B cell (primary cell): ENCODE measurements around the gene ZNRF4. TPM values are rescaled to one million over a fixed set of nuclear protein-coding genes. Genes with fewer than 3 reads are reported as not detected.

Experiments used
- ATAC-seq: fragments of 200-7000 bp; cut with Tn5 transposase; one replicate; pipeline ENCODE4 v1.10.0; 2021; ENCODE audit warnings: low read depth, mild to moderate bottlenecking, moderate number of reproducible peaks, moderate library complexity
- CTCF ChIA-PET: fragments of 350-600 bp; sonication (Branson Sonifier 250); formaldehyde crosslinking; loops from one replicate; lab custom pipeline; 2021; ENCODE audit warnings: antibody characterized with exemption, inconsistent platforms; lab: Charles Lee
- POLR2A ChIA-PET: fragments of 350-600 bp; sonication (Branson Sonifier 250); formaldehyde crosslinking; loops from one replicate; lab custom pipeline; 2021; ENCODE audit warnings: antibody characterized with exemption; lab: Charles Lee
- DNase-seq: peaks from one replicate; pipeline ENCODE4 v3.0.0; 2013
- H2AFZ ChIP-seq: 2 replicates; pipeline ENCODE4 v1.6.1; 2012; ENCODE audit warnings: mild to moderate bottlenecking, low read depth, low read length; ENCODE audit not compliant: insufficient read depth, poor library complexity, severe bottlenecking
- H3K27ac ChIP-seq, 2 donors: 1 replicate in 1 of 2; 2 replicates in 1 of 2; pipeline ENCODE4 v1.5.1; 2012 to 2013; ENCODE audit warnings: low read length in 2 of 2, mild to moderate bottlenecking in 2 of 2, moderate library complexity in 1 of 2
- H3K27me3 ChIP-seq, 4 experiments: fragments of 200-600 bp in 1 of 4; sonication (generic) in 1 of 4; replicated peaks in 1 of 4; 1 replicate in 2 of 4; 2 replicates in 2 of 4; pipeline versions ENCODE4 v1.6.1 to v1.7.0; 2013 to 2016; ENCODE audit warnings: low read length in 3 of 4, mild to moderate bottlenecking in 2 of 4, mixed read lengths in 1 of 4, moderate library complexity in 1 of 4; ENCODE audit not compliant: insufficient read depth in 4 of 4, control insufficient read depth in 3 of 4; ENCODE audit errors: control extremely low read depth in 1 of 4
- H3K36me3 ChIP-seq, 2 experiments: replicated peaks in 1 of 2; 1 replicate in 1 of 2; 2 replicates in 1 of 2; pipeline versions ENCODE4 v1.6.1 to v1.7.1; 2013; ENCODE audit warnings: low read length in 1 of 2; ENCODE audit not compliant: insufficient read depth in 2 of 2, control insufficient read depth in 1 of 2; ENCODE audit errors: control extremely low read depth in 1 of 2, extremely low read depth in 1 of 2
- H3K4me1 ChIP-seq, 2 donors: fragments of 200-600 bp in 1 of 2; sonication (generic) in 1 of 2; 1 replicate in 1 of 2; 2 replicates in 1 of 2; pipeline versions ENCODE4 v1.5.1 to v1.6.1; 2013 to 2017; ENCODE audit warnings: low read length in 2 of 2; ENCODE audit not compliant: control insufficient read depth in 2 of 2, insufficient read depth in 2 of 2
- H3K4me2 ChIP-seq: replicated peaks from 2 replicates; pipeline ENCODE3; 2012; ENCODE audit warnings: mild to moderate bottlenecking, low read depth, low read length; ENCODE audit not compliant: poor library complexity, severe bottlenecking
- H3K4me3 ChIP-seq, 5 experiments: fragments of 200-600 bp in 1 of 5; sonication (generic) in 1 of 5; 1 replicate in 3 of 5; 2 replicates in 2 of 5; pipeline versions ENCODE4 v1.5.1 to v1.7.0; 2011 to 2016; ENCODE audit warnings: low read length in 4 of 5, mild to moderate bottlenecking in 4 of 5, low read depth in 2 of 5, control low read depth in 1 of 5, moderate library complexity in 1 of 5; ENCODE audit not compliant: insufficient read depth in 1 of 5; ENCODE audit errors: control extremely low read depth in 1 of 5, extremely low read depth in 1 of 5
- H3K79me2 ChIP-seq: fragments of 200-600 bp; sonication (generic); one replicate; pipeline ENCODE4 v1.6.0; 2016; ENCODE audit warnings: low read length; ENCODE audit not compliant: control insufficient read depth, insufficient read depth
- H3K9ac ChIP-seq: fragments of 200-600 bp; sonication (generic); 2 replicates; pipeline ENCODE4 v1.6.1; 2017; ENCODE audit warnings: mild to moderate bottlenecking, low read length, moderate library complexity
- H3K9me3 ChIP-seq, 3 donors: one replicate each; pipeline versions ENCODE4 v1.6.1 to v1.7.1; 2013; ENCODE audit warnings: low read length in 2 of 3; ENCODE audit not compliant: control insufficient read depth in 2 of 3, insufficient read depth in 1 of 3; ENCODE audit errors: control extremely low read depth in 1 of 3
- H4K20me1 ChIP-seq: 2 replicates; pipeline ENCODE4 v1.6.0; 2012; ENCODE audit warnings: mild to moderate bottlenecking, low read length; ENCODE audit not compliant: insufficient read depth, control insufficient read depth, poor library complexity, severe bottlenecking
- H3K27ac Mint-ChIP-seq: one replicate; pipeline ENCODE4 v1.8.0; 2021; ENCODE audit warnings: mixed read lengths
- H3K27me3 Mint-ChIP-seq: one replicate; pipeline ENCODE4 v1.8.0; 2021; ENCODE audit warnings: mixed read lengths
- H3K4me1 Mint-ChIP-seq: one replicate; pipeline ENCODE4 v1.8.0; 2021; ENCODE audit warnings: mixed read lengths
- H3K4me3 Mint-ChIP-seq: one replicate; pipeline ENCODE4 v1.8.0; 2021; ENCODE audit warnings: mixed read lengths
- H3K9me3 Mint-ChIP-seq: one replicate; pipeline ENCODE4 v1.8.0; 2022; ENCODE audit warnings: mixed read lengths; ENCODE audit not compliant: insufficient read depth
- EZH2 ChIP-seq: IDR thresholded peaks from 2 replicates; pipeline ENCODE4 v1.6.1; 2012; ENCODE audit warnings: borderline replicate concordance, low read depth, mild to moderate bottlenecking, moderate library complexity, low read length; ENCODE audit not compliant: insufficient read depth, poor library complexity, severe bottlenecking
- WGBS: methylation state at CpG from one replicate; pipeline ENCODE4 v1.1.5; 2013; ENCODE audit warnings: missing lambda C conversion rate; ENCODE audit not compliant: insufficient coverage; 5-methylcytosine and 5-hydroxymethylcytosine counted together
- intact Hi-C: fragments of 100-400 bp; cut with micrococcal nuclease; formaldehyde crosslinking; loops from one replicate; pipeline ENCODE4 v1.10.0; 2022
- polyA plus RNA-seq: library from polyadenylated mRNA; depleted of rRNA; stranded (reverse); fragments of >200 nt; gene quantifications from 2 replicates; pipeline ENCODE4 v1.2.3, GENCODE V29; 2012
- total RNA-seq, 2 donors: library from RNA; stranded (reverse); fragments of 120-200 nt in 1 of 2; gene quantifications; 1 replicate in 1 of 2; 2 replicates in 1 of 2; pipeline versions ENCODE4 v1.2.3 to v1.2.4, GENCODE V29; 2013 to 2022
- TF ChIP-seq, protein P1 (sequence below): fragments of 200-600 bp; IDR thresholded peaks from one replicate; pipeline ENCODE4 v1.8.0; 2022; ENCODE audit warnings: antibody characterized with exemption, mild to moderate bottlenecking

Gene ZNRF4
- total and polyA plus RNA-seq, 2 donors (not counting 1 experiment from before 2014, with no cell fraction given) = not detected

GRCh38 chr19:5491565-5491964 lies 36.3 kb downstream of the ZNRF4 start:
- no peak overlapping the region for H3K4me3 ChIP-seq
- no peak overlapping the region for H3K4me3 Mint-ChIP-seq

DNA sequence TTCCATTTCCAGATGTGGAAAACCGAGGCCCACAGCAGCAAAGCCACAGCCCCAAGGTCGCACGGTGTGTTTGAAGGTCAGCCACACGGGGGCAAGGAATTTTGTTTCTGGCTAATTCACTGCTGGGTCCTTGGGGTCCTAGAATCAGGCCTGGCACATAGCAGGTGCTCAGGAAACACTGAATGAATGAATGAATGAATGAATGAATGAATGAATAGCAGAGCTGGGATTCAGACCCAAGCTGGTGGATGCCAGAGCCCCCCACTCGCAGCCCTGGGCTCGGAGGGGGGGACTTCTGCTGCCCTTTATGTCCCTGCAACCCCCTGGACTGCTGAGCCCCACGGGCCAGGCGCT lies 37.0 kb downstream of the ZNRF4 start:
- peaks cover 46% of the 10 kb centered on the region for H3K27me3 Mint-ChIP-seq

More at GRCh38 chr19:5491565-5491964, 36.3 kb downstream of the ZNRF4 start:
- H3K27ac ChIP-seq = no peak overlapping the region
- H3K36me3 ChIP-seq = no peaks in the 10 kb centered on the region
- DNase-seq (no peak), ATAC-seq (no peak)
- intact Hi-C loops = no loop called here
- no peaks in the 10 kb centered on the region for H3K4me1 ChIP-seq
- no peak overlapping the region for H3K9ac ChIP-seq
- peaks cover 0 to 36% (median 6%) of the 10 kb centered on the region in 4 experiments for H3K27me3 ChIP-seq
- Mint-ChIP-seq H3K27ac (no peak overlapping the region), H3K4me1 (no peaks in the 10 kb centered on the region), H3K27me3 (peaks cover 41% of the 10 kb centered on the region), H3K9me3 (no peaks in the 10 kb centered on the region)
- TF ChIP-seq, protein P1, sequence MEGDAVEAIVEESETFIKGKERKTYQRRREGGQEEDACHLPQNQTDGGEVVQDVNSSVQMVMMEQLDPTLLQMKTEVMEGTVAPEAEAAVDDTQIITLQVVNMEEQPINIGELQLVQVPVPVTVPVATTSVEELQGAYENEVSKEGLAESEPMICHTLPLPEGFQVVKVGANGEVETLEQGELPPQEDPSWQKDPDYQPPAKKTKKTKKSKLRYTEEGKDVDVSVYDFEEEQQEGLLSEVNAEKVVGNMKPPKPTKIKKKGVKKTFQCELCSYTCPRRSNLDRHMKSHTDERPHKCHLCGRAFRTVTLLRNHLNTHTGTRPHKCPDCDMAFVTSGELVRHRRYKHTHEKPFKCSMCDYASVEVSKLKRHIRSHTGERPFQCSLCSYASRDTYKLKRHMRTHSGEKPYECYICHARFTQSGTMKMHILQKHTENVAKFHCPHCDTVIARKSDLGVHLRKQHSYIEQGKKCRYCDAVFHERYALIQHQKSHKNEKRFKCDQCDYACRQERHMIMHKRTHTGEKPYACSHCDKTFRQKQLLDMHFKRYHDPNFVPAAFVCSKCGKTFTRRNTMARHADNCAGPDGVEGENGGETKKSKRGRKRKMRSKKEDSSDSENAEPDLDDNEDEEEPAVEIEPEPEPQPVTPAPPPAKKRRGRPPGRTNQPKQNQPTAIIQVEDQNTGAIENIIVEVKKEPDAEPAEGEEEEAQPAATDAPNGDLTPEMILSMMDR = no peak
- ChIA-PET CTCF (interaction anchor here (0.7 kb wide), 1 partner anchor 81 kb away, joined by 3 read pairs; no protein-coding TSS in a partner anchor), POLR2A (no interaction called here)
- H2AFZ ChIP-seq = no peak overlapping the region
- H4K20me1 ChIP-seq = no peaks in the 10 kb centered on the region
- 89% methylated on average over 3 of the region's 12 CpGs for WGBS
- no peaks in the 10 kb centered on the region for H3K79me2 ChIP-seq
- H3K4me2 ChIP-seq = no peak overlapping the region
- no peaks in the 10 kb centered on the region for H3K9me3 ChIP-seq

More for the DNA sequence above, 37.0 kb downstream of the ZNRF4 start:
- H3K27ac Mint-ChIP-seq = no peak overlapping the region
- H3K27ac ChIP-seq = no peak overlapping the region
- H3K9ac ChIP-seq = no peak overlapping the region
- no peaks in the 10 kb centered on the region for H3K79me2 ChIP-seq
- H3K4me3 ChIP-seq = no peak overlapping the region
- ChIA-PET CTCF (no interaction called here), POLR2A (no interaction called here)
- H3K9me3 ChIP-seq = peaks cover 0 to 2% (median 0%) of the 10 kb centered on the region in 3 donors
- H3K4me1 Mint-ChIP-seq = no peaks in the 10 kb centered on the region
- H3K9me3 Mint-ChIP-seq = peaks cover under 1% of the 10 kb centered on the region
- H4K20me1 ChIP-seq = no peaks in the 10 kb centered on the region
- WGBS = 66% methylated on average over 8 of the region's 8 CpGs
- DNase-seq = no peak
- TF ChIP-seq EZH2 = no peak
- TF ChIP-seq, protein P1 = no peak
- H3K4me3 Mint-ChIP-seq = no peak overlapping the region
- H3K4me1 ChIP-seq = no peaks in the 10 kb centered on the region
- no peak overlapping the region for H3K4me2 ChIP-seq
- intact Hi-C loops = no loop called here
- H3K27me3 ChIP-seq = peaks cover 0 to 35% (median 6%) of the 10 kb centered on the region in 4 experiments
- no peak overlapping the region for H2AFZ ChIP-seq
- ATAC-seq = no peak
- no peaks in the 10 kb centered on the region for H3K36me3 ChIP-seq
